ENCODE data around the gene TREM1.

DNA sequence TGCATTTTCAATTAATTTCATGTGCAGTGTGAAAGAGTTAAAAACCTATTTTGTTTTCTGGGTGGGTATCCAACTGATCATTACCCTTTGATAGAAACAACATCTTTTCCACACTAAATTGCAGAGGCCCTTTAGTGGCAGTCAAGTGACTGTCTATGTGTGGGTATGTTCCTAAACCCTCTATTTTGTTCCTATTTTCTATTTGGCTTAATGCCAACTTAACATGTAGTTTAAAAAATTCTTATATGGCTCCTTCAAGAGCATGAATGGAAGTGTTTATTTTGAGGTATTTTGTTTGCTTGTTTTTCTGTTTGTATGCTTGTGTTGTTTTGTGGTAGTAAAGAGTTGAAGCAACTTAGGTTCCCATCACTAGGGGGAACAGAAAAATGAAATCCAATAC, 19.9 kb downstream of the TREM1 start:
- TF ChIP-seq CTCF (IDR thresholded peaks at IDR 0.05) (no peak), POLR2A (IDR thresholded peaks at IDR 0.05) (no peak), POLR2AphosphoS5 (IDR thresholded peaks at IDR 0.05) (no peak), EP300 (IDR thresholded peaks at IDR 0.05) (no peak)

Measured in gastroesophageal sphincter (tissue), 3 donors.